Measurements from ENCODE around the gene MAP3K12.
"Not testable (repeated sequence)": the region's sequence is repeated elsewhere in the genome, so short reads cannot be mapped to it uniquely, and the experiment has no call there.

Gene MAP3K12

GRCh38 chr12:53499266-53500141, at the start of gene MAP3K12:
TSS of gene MAP3K12 (minus strand) at chr12:53499458. CDS start at chr12:53487391, 12,067 bp downstream.
- DNase-seq (ENCODE audit: low spot score), result no peak

- not testable (repeated sequence) for DNase-seq (ENCODE audit: low spot score)
These were observed 49.1 kb upstream of the MAP3K12 start for GRCh38 chr12:53548354-53548753.

GRCh38 chr12:53543539-53543938, 44.3 kb upstream of the MAP3K12 start:
- DNase-seq (ENCODE audit: low spot score), result peak; percentile 32

GRCh38 chr12:53539526-53539925, 40.3 kb upstream of the MAP3K12 start:
- DNase-seq (ENCODE audit: low spot score), result no peak

GRCh38 chr12:53538209-53538689, 39.0 kb upstream of the MAP3K12 start:
- no peak for DNase-seq (ENCODE audit: low spot score)

GRCh38 chr12:53536962-53537361, 37.7 kb upstream of the MAP3K12 start:
- DNase-seq (ENCODE audit: low spot score), result no peak

GRCh38 chr12:53533471-53533870, 34.2 kb upstream of the MAP3K12 start:
- DNase-seq (ENCODE audit: low spot score), result no peak

- DNase-seq (ENCODE audit: low spot score), result no peak
These were observed 33.5 kb upstream of the MAP3K12 start for GRCh38 chr12:53532524-53533445.

- DNase-seq (ENCODE audit: low spot score), result no peak
These were observed 32.8 kb upstream of the MAP3K12 start for GRCh38 chr12:53532021-53532420.

- DNase-seq (ENCODE audit: low spot score), result no peak
These were observed 31.7 kb upstream of the MAP3K12 start for GRCh38 chr12:53530920-53531319.

- DNase-seq (ENCODE audit: low spot score), result no peak
These were observed 30.8 kb upstream of the MAP3K12 start for GRCh38 chr12:53530061-53530460.

- no peak for DNase-seq (ENCODE audit: low spot score)
These were observed 25.2 kb upstream of the MAP3K12 start for GRCh38 chr12:53524476-53524875.

GRCh38 chr12:53523131-53523530, 23.9 kb upstream of the MAP3K12 start:
- no peak for DNase-seq (ENCODE audit: low spot score)

- no peak for DNase-seq (ENCODE audit: low spot score)
These were observed 19.1 kb upstream of the MAP3K12 start for GRCh38 chr12:53518381-53518780.

- DNase-seq (ENCODE audit: low spot score), result no peak
These were observed 17.6 kb upstream of the MAP3K12 start for GRCh38 chr12:53516758-53517455.

- DNase-seq (ENCODE audit: low spot score), result no peak
These were observed 16.0 kb upstream of the MAP3K12 start for GRCh38 chr12:53515291-53515680.

- no peak for DNase-seq (ENCODE audit: low spot score)
These were observed 15.5 kb upstream of the MAP3K12 start for GRCh38 chr12:53514628-53515290.

- DNase-seq (ENCODE audit: low spot score), result no peak
These were observed 14.6 kb upstream of the MAP3K12 start for GRCh38 chr12:53513712-53514410.

GRCh38 chr12:53510181-53510812, 11.0 kb upstream of the MAP3K12 start:
- no peak for DNase-seq (ENCODE audit: low spot score)

- peak; percentile 89 for DNase-seq (ENCODE audit: low spot score)
These were observed 9.4 kb upstream of the MAP3K12 start for GRCh38 chr12:53508534-53509170.

All from hematopoietic multipotent progenitor cell treated with erythropoietin and hydrocortisone succinate and interleukin-3 and kit ligand, for 17 days (in vitro differentiated cells).